Neural progenitor cell (in vitro differentiated cells): Measurements from ENCODE around the gene OR56A5. TPM values are rescaled to one million over a fixed set of nuclear protein-coding genes. Genes with fewer than 3 reads are reported as not detected.

ENCODE experiments used
- DNase-seq: peaks from one replicate; pipeline ENCODE4 v3.0.0-alpha.2; 2016; ENCODE audit warnings: low spot score
- H2AFZ ChIP-seq: fragments of 200-600 bp; sonication (generic); replicated peaks from 2 replicates; pipeline ENCODE4 v1.6.1; 2016; ENCODE audit warnings: antibody characterized with exemption
- H3F3A ChIP-seq: fragments of 200-600 bp; sonication (generic); 2 replicates; pipeline ENCODE4 v1.6.1; 2016; ENCODE audit warnings: antibody characterized with exemption, low read depth
- H3K27ac ChIP-seq: fragments of 200-600 bp; sonication (generic); 2 replicates; pipeline ENCODE4 v1.5.1; 2016; ENCODE audit warnings: mild to moderate bottlenecking
- H3K27me3 ChIP-seq: fragments of 200-600 bp; sonication (generic); 2 replicates; pipeline ENCODE4 v1.6.1; 2016; ENCODE audit warnings: mild to moderate bottlenecking, moderate library complexity
- H3K36me3 ChIP-seq: fragments of 200-600 bp; sonication (generic); 2 replicates; pipeline ENCODE4 v1.5.1; 2016
- H3K4me1 ChIP-seq: fragments of 200-600 bp; sonication (generic); 2 replicates; pipeline ENCODE4 v1.6.1; 2016; ENCODE audit warnings: mixed run types
- H3K4me2 ChIP-seq: fragments of 200-600 bp; sonication (generic); 2 replicates; pipeline ENCODE4 v1.6.1; 2016
- H3K4me3 ChIP-seq: fragments of 200-600 bp; sonication (generic); 2 replicates; pipeline ENCODE4 v1.5.1; 2016
- H3K79me2 ChIP-seq: fragments of 200-600 bp; sonication (generic); 2 replicates; pipeline ENCODE4 v1.6.1; 2016; ENCODE audit warnings: low read depth
- H3K9ac ChIP-seq: fragments of 200-600 bp; sonication (generic); 2 replicates; pipeline ENCODE4 v1.6.1; 2016
- H3K9me3 ChIP-seq: fragments of 200-600 bp; sonication (generic); 2 replicates; pipeline ENCODE4 v1.5.1; 2016; ENCODE audit warnings: low read depth
- H4K20me1 ChIP-seq: fragments of 200-600 bp; sonication (generic); 2 replicates; pipeline ENCODE4 v1.6.1; 2016; ENCODE audit warnings: low read depth
- H3K27ac Mint-ChIP-seq: 3 replicates; pipeline ENCODE4 v1.8.0; 2021; ENCODE audit warnings: mixed read lengths
- H3K27me3 Mint-ChIP-seq: 2 replicates; pipeline ENCODE4 v1.8.0; 2022; ENCODE audit warnings: low read depth, mild to moderate bottlenecking, inconsistent platforms, moderate library complexity, mixed read lengths; ENCODE audit not compliant: insufficient read depth
- H3K36me3 Mint-ChIP-seq: 3 replicates; pipeline ENCODE4 v1.8.0; 2021; ENCODE audit warnings: mixed read lengths
- H3K4me1 Mint-ChIP-seq: 3 replicates; pipeline ENCODE4 v1.8.0; 2021; ENCODE audit warnings: mixed read lengths
- H3K4me3 Mint-ChIP-seq: 3 replicates; pipeline ENCODE4 v1.8.0; 2021; ENCODE audit warnings: mild to moderate bottlenecking, moderate library complexity, mixed read lengths
- H3K9me3 Mint-ChIP-seq: 3 replicates; pipeline ENCODE4 v1.8.0; 2020; ENCODE audit warnings: mixed read lengths
- CTCF ChIP-seq: fragments of 200-600 bp; sonication (generic); IDR thresholded peaks from 2 replicates; pipeline ENCODE4 v1.5.1; 2017; ENCODE audit warnings: antibody characterized with exemption, mild to moderate bottlenecking
- EZH2 ChIP-seq: fragments of 200-600 bp; sonication (generic); IDR thresholded peaks from 2 replicates; pipeline ENCODE4 v1.6.1; 2017; ENCODE audit warnings: antibody characterized with exemption, mild to moderate bottlenecking, moderate library complexity
- EZH2phosphoT487 ChIP-seq: fragments of 200-600 bp; sonication (generic); IDR thresholded peaks from 2 replicates; pipeline ENCODE4 v1.6.1; 2017; ENCODE audit warnings: antibody characterized with exemption
- total RNA-seq: library from RNA; depleted of rRNA; stranded (reverse); fragments of >200 nt; gene quantifications from 2 replicates; pipeline ENCODE4 v1.2.3, GENCODE V29; 2015; ENCODE audit warnings: low replicate concordance

OR56A5 gene
- total RNA-seq, 1 donor from 2014 or later = not detected

- Mint-ChIP-seq H3K4me3 (no peak overlapping the region), H3K9me3 (peaks cover 25% of the 10 kb centered on the region), H3K36me3 (peaks cover 2% of the 10 kb centered on the region), H3K4me1 (no peaks in the 10 kb centered on the region), H3K27ac (no peak overlapping the region), H3K27me3 (peaks cover 8% of the 10 kb centered on the region)
- Histone ChIP-seq H3K36me3 (no peaks in the 10 kb centered on the region), H2AFZ (no peak overlapping the region), H3K4me3 (no peak overlapping the region), H3K9ac (no peak overlapping the region), H3K79me2 (no peaks in the 10 kb centered on the region), H3K27me3 (no peaks in the 10 kb centered on the region), H3K4me2 (no peak overlapping the region), H3F3A (no peaks in the 10 kb centered on the region), H4K20me1 (no peaks in the 10 kb centered on the region), H3K4me1 (no peaks in the 10 kb centered on the region), H3K9me3 (no peaks in the 10 kb centered on the region), H3K27ac (no peak overlapping the region)
- TF ChIP-seq EZH2 (no peak), CTCF (no peak), EZH2phosphoT487 (no peak)
- DNase-seq = no peak
These were observed 39.5 kb downstream of the OR56A5 start for GRCh38 chr11:5928811-5929210.

GRCh38 chr11:5928271-5928670 lies 40.0 kb downstream of the OR56A5 start:
- TF ChIP-seq EZH2phosphoT487 (no peak), EZH2 (no peak), CTCF (no peak)
- Histone ChIP-seq H3K79me2 (no peaks in the 10 kb centered on the region), H3K4me2 (no peak overlapping the region), H4K20me1 (no peaks in the 10 kb centered on the region), H3K9ac (no peak overlapping the region), H3K27ac (no peak overlapping the region), H3K9me3 (no peaks in the 10 kb centered on the region), H3K27me3 (no peaks in the 10 kb centered on the region), H3K4me3 (no peak overlapping the region), H2AFZ (no peak overlapping the region), H3F3A (no peaks in the 10 kb centered on the region), H3K4me1 (no peaks in the 10 kb centered on the region), H3K36me3 (no peaks in the 10 kb centered on the region)
- peak overlapping the region; percentile 3 for H3K27ac Mint-ChIP-seq
- H3K4me3 Mint-ChIP-seq = no peak overlapping the region
- DNase-seq = no peak
- peaks cover 2% of the 10 kb centered on the region for H3K36me3 Mint-ChIP-seq
- H3K27me3 Mint-ChIP-seq = peaks cover 8% of the 10 kb centered on the region
- H3K4me1 Mint-ChIP-seq = no peaks in the 10 kb centered on the region
- H3K9me3 Mint-ChIP-seq = peaks cover 22% of the 10 kb centered on the region

GRCh38 chr11:5923794-5924193 lies 44.5 kb downstream of the OR56A5 start:
- Histone ChIP-seq H3K4me3 (no peak overlapping the region), H3K36me3 (no peaks in the 10 kb centered on the region), H3K79me2 (no peaks in the 10 kb centered on the region), H3K4me1 (no peaks in the 10 kb centered on the region), H3F3A (no peaks in the 10 kb centered on the region), H3K27ac (no peak overlapping the region), H4K20me1 (no peaks in the 10 kb centered on the region), H3K9me3 (no peaks in the 10 kb centered on the region), H3K9ac (no peak overlapping the region), H3K4me2 (no peak overlapping the region), H3K27me3 (no peaks in the 10 kb centered on the region), H2AFZ (no peak overlapping the region)
- no peak for DNase-seq
- Mint-ChIP-seq H3K9me3 (peaks cover 7% of the 10 kb centered on the region), H3K27ac (no peak overlapping the region), H3K4me1 (no peaks in the 10 kb centered on the region), H3K27me3 (peaks cover 3% of the 10 kb centered on the region), H3K36me3 (no peaks in the 10 kb centered on the region), H3K4me3 (no peak overlapping the region)
- TF ChIP-seq CTCF = no peak
- no peak for TF ChIP-seq EZH2phosphoT487
- TF ChIP-seq EZH2 = no peak

- Histone ChIP-seq H3K27ac (no peak overlapping the region), H2AFZ (no peak overlapping the region), H3K4me1 (no peaks in the 10 kb centered on the region), H3K36me3 (no peaks in the 10 kb centered on the region), H3K9me3 (no peaks in the 10 kb centered on the region), H3K27me3 (no peaks in the 10 kb centered on the region), H3F3A (no peaks in the 10 kb centered on the region), H3K79me2 (no peaks in the 10 kb centered on the region), H3K4me3 (no peak overlapping the region), H3K9ac (no peak overlapping the region), H3K4me2 (no peak overlapping the region), H4K20me1 (no peaks in the 10 kb centered on the region)
- DNase-seq = no peak
- no peaks in the 10 kb centered on the region for H3K36me3 Mint-ChIP-seq
- no peaks in the 10 kb centered on the region for H3K4me1 Mint-ChIP-seq
- TF ChIP-seq CTCF = no peak
- no peak for TF ChIP-seq EZH2phosphoT487
- TF ChIP-seq EZH2 = no peak
- H3K27ac Mint-ChIP-seq = no peak overlapping the region
- H3K27me3 Mint-ChIP-seq = peaks cover 3% of the 10 kb centered on the region
- no peak overlapping the region for H3K4me3 Mint-ChIP-seq
- H3K9me3 Mint-ChIP-seq = peaks cover 8% of the 10 kb centered on the region
These were observed 44.9 kb downstream of the OR56A5 start for GRCh38 chr11:5923427-5923776.
